ENCODE data around the gene ULK4.
"Not testable (repeated sequence)": the region's sequence is repeated elsewhere in the genome, so short reads cannot be mapped to it uniquely, and the experiment has no call there.

ULK4 gene

DNA sequence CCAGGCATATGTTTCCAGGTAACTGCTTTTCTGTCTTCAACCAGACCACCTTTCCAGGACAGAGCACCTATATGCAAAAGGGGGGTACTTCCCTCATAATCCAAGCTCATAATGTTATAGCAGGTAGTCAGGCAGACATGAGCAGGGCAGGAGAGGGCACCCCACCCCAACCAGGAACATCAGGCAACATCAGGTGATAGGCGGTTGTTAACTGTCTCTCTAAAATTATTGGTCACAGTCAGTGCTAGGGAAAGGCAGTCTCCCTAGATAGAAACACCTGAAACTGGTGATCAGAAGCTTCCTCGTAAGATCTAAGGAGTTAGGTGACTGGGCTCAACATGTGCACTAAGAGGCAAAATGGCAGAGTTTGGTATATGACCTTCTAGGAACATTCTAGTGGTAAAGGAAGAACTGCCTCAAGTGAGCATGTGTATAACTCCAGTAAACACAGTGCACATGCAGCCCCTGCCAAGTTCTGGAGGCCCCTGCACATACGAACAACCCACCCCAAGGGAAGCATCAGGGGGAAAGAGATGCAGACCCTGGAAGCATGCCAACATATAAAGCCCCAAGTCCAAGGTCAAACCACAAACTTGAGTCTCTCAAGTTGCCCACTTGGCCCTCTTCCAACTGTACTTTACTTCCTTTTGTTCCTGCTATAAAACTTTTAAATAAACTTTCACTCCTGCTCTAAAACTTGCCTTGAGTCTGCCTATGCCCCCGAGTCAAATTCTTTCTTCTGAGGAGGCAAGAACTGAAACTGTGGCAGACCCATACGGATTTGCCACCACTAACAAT lies 270.9 kb downstream of the ULK4 start:
- Mint-ChIP-seq H3K9me3 (no peaks in the 10 kb centered on the region), H3K4me1 (ENCODE audit: low read depth) (no peaks in the 10 kb centered on the region), H3K27me3 (ENCODE audit: low read depth) (no peaks in the 10 kb centered on the region), H3K36me3 (ENCODE audit: low read depth) (no peaks in the 10 kb centered on the region), H3K4me3 (no peak overlapping the region), H3K27ac (no peak overlapping the region)
- DNase-seq (ENCODE audit: low spot score) = no peak

DNA sequence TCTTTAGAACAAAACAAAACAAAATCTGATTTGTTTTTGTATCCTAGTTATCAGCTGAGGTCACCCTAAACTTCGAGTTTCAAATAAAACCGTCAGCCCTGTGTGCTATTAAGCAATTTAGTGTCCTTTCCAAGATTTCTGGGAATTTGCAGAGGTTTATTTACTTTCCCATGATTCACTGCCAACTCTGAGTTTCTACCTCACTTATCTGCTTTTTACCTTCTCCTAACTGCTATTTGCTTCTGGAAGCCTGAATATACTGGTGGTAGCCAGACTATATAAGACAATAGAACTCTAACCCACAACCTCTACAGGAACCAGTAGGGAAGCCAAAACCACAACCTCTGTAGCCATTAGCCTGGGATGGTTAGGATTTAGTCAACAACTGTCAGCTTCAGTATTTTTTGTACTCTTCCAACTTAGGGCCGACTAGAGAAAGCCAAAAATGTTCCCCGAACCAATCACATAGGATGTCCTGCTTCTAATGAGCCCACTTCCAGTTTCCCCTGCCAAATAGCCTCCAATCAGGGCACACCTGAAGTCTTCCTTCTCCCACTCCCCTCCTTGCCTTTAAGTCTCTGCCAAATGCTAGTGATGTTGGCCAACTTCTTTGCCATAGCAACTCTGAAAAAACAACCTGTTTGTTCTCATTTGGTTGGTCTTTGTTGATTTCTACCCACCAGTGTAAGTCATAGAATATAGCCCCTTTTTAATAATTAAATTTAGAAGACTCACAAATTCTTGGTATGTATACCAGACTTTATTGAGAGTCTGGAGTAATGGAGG lies 273.1 kb downstream of the ULK4 start:
- no peaks in the 10 kb centered on the region for H3K9me3 Mint-ChIP-seq
- H3K4me1 Mint-ChIP-seq (ENCODE audit: low read depth) = no peaks in the 10 kb centered on the region
- H3K36me3 Mint-ChIP-seq (ENCODE audit: low read depth) = no peaks in the 10 kb centered on the region
- no peak overlapping the region for H3K27ac Mint-ChIP-seq
- no peaks in the 10 kb centered on the region for H3K27me3 Mint-ChIP-seq (ENCODE audit: low read depth)
- DNase-seq (ENCODE audit: low spot score) = no peak
- H3K4me3 Mint-ChIP-seq = no peak overlapping the region

GRCh38 chr3:41684797-41685735 lies 276.8 kb downstream of the ULK4 start:
- no peaks in the 10 kb centered on the region for H3K27me3 Mint-ChIP-seq (ENCODE audit: low read depth)
- H3K4me3 Mint-ChIP-seq = no peak overlapping the region
- H3K9me3 Mint-ChIP-seq = no peaks in the 10 kb centered on the region
- no peaks in the 10 kb centered on the region for H3K4me1 Mint-ChIP-seq (ENCODE audit: low read depth)
- H3K36me3 Mint-ChIP-seq (ENCODE audit: low read depth) = no peaks in the 10 kb centered on the region
- no peak for DNase-seq (ENCODE audit: low spot score)
- no peak overlapping the region for H3K27ac Mint-ChIP-seq

- H3K4me1 Mint-ChIP-seq (ENCODE audit: low read depth) = no peaks in the 10 kb centered on the region
- no peaks in the 10 kb centered on the region for H3K36me3 Mint-ChIP-seq (ENCODE audit: low read depth)
- H3K27ac Mint-ChIP-seq = no peak overlapping the region
- H3K4me3 Mint-ChIP-seq = no peak overlapping the region
- DNase-seq (ENCODE audit: low spot score) = no peak
- H3K9me3 Mint-ChIP-seq = no peaks in the 10 kb centered on the region
- no peaks in the 10 kb centered on the region for H3K27me3 Mint-ChIP-seq (ENCODE audit: low read depth)
Observed at GRCh38 chr3:41683666-41684350, 278.1 kb downstream of the ULK4 start.

GRCh38 chr3:41682996-41683395 lies 278.9 kb downstream of the ULK4 start:
- no peak for DNase-seq (ENCODE audit: low spot score)
- no peaks in the 10 kb centered on the region for H3K36me3 Mint-ChIP-seq (ENCODE audit: low read depth)

GRCh38 chr3:41682382-41682781 lies 279.5 kb downstream of the ULK4 start:
- H3K27ac Mint-ChIP-seq = no peak overlapping the region
- no peak overlapping the region for H3K4me3 Mint-ChIP-seq
- no peak for DNase-seq (ENCODE audit: low spot score)
- H3K36me3 Mint-ChIP-seq (ENCODE audit: low read depth) = no peaks in the 10 kb centered on the region
- no peaks in the 10 kb centered on the region for H3K4me1 Mint-ChIP-seq (ENCODE audit: low read depth)
- no peaks in the 10 kb centered on the region for H3K9me3 Mint-ChIP-seq
- H3K27me3 Mint-ChIP-seq (ENCODE audit: low read depth) = no peaks in the 10 kb centered on the region

More at GRCh38 chr3:41682996-41683395, 278.9 kb downstream of the ULK4 start:
- H3K4me3 Mint-ChIP-seq = no peak overlapping the region
- no peaks in the 10 kb centered on the region for H3K9me3 Mint-ChIP-seq
- no peaks in the 10 kb centered on the region for H3K27me3 Mint-ChIP-seq (ENCODE audit: low read depth)
- no peak overlapping the region for H3K27ac Mint-ChIP-seq
- no peaks in the 10 kb centered on the region for H3K4me1 Mint-ChIP-seq (ENCODE audit: low read depth)

DNA sequence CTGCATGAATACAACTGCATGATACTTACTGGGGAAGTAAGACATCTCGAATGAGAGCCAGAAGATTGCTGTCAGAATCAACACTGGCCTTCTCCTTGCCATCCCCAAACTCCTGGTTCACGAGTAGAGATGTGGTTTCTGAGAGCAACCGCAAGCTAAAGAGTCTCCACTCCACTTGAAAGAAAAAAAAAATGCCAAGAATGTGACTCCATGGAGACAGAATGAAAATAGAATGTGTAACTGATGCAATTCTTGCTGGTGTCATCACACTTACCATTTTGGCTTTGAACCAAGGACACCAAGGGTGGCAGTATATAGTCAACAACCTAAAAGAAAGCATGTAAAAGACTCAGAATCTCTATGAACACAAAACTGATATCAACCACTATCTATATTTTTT lies 280.4 kb downstream of the ULK4 start:
- Mint-ChIP-seq H3K9me3 (no peaks in the 10 kb centered on the region), H3K27me3 (ENCODE audit: low read depth) (no peaks in the 10 kb centered on the region), H3K4me1 (ENCODE audit: low read depth) (no peaks in the 10 kb centered on the region), H3K4me3 (no peak overlapping the region), H3K27ac (no peak overlapping the region), H3K36me3 (ENCODE audit: low read depth) (no peaks in the 10 kb centered on the region)
- no peak for DNase-seq (ENCODE audit: low spot score)

- H3K4me3 Mint-ChIP-seq = no peak overlapping the region
- no peak for DNase-seq (ENCODE audit: low spot score)
- no peaks in the 10 kb centered on the region for H3K36me3 Mint-ChIP-seq (ENCODE audit: low read depth)
- H3K27me3 Mint-ChIP-seq (ENCODE audit: low read depth) = no peaks in the 10 kb centered on the region
- H3K27ac Mint-ChIP-seq = no peak overlapping the region
- H3K4me1 Mint-ChIP-seq (ENCODE audit: low read depth) = no peaks in the 10 kb centered on the region
- no peaks in the 10 kb centered on the region for H3K9me3 Mint-ChIP-seq
Observed at GRCh38 chr3:41679374-41679773, 282.5 kb downstream of the ULK4 start.

- not testable (repeated sequence) for H3K9me3 Mint-ChIP-seq; H3K36me3 Mint-ChIP-seq (ENCODE audit: low read depth)
Observed at GRCh38 chr3:41675102-41675501, 286.8 kb downstream of the ULK4 start.

DNA sequence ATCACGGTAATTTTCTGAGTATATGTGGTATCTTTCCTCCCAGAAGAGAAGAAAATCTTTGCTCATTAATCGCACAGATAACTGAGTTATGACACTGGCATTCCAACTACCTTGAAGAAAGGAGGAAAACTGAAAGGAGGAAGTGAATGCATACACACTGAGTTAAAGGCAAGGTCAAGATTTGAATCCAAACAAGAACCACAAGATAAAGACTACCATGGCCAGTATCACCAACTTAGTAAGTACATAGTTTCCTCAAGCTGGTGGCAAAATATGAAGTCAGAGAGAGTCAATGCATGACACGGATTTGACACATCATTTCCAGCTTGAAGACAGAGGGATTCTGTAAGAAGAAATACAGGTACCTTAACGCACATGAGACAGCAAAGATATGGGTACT lies 287.5 kb downstream of the ULK4 start:
- H3K9me3 Mint-ChIP-seq = no peaks in the 10 kb centered on the region
- no peaks in the 10 kb centered on the region for H3K36me3 Mint-ChIP-seq (ENCODE audit: low read depth)
- no peak for DNase-seq (ENCODE audit: low spot score)
- no peaks in the 10 kb centered on the region for H3K4me1 Mint-ChIP-seq (ENCODE audit: low read depth)
- no peaks in the 10 kb centered on the region for H3K27me3 Mint-ChIP-seq (ENCODE audit: low read depth)
- no peak overlapping the region for H3K27ac Mint-ChIP-seq
- no peak overlapping the region for H3K4me3 Mint-ChIP-seq

More at GRCh38 chr3:41675102-41675501, 286.8 kb downstream of the ULK4 start:
- not testable (repeated sequence) for H3K4me3 Mint-ChIP-seq; H3K4me1 Mint-ChIP-seq (ENCODE audit: low read depth); DNase-seq (ENCODE audit: low spot score); H3K27ac Mint-ChIP-seq; H3K27me3 Mint-ChIP-seq (ENCODE audit: low read depth)

- no peak overlapping the region for H3K27ac Mint-ChIP-seq
- H3K4me3 Mint-ChIP-seq = no peak overlapping the region
- no peaks in the 10 kb centered on the region for H3K9me3 Mint-ChIP-seq
- no peak for DNase-seq (ENCODE audit: low spot score)
- no peaks in the 10 kb centered on the region for H3K36me3 Mint-ChIP-seq (ENCODE audit: low read depth)
- no peaks in the 10 kb centered on the region for H3K27me3 Mint-ChIP-seq (ENCODE audit: low read depth)
- no peaks in the 10 kb centered on the region for H3K4me1 Mint-ChIP-seq (ENCODE audit: low read depth)
Observed at GRCh38 chr3:41673650-41674049, 288.3 kb downstream of the ULK4 start.

DNA sequence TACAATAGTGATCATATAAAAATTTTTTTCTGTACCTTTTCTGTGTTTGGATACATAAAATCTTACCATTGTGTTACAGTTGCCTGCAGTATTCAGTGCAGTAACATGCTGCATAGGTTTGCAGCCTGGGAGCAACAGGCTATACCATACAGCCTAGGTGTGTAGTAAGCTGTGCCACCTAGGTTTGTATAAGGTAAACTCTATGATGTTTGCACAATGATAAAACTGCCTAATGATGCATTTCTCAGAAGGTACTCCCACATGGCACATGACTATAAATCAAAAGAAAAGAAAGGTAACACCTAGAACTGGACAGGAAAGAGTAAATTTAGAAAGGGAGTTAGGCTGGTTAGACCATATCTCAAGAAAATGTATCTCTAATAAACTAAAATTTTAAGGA lies 293.5 kb downstream of the ULK4 start:
- Mint-ChIP-seq H3K4me1 (ENCODE audit: low read depth) (no peaks in the 10 kb centered on the region), H3K27me3 (ENCODE audit: low read depth) (no peaks in the 10 kb centered on the region), H3K36me3 (ENCODE audit: low read depth) (no peaks in the 10 kb centered on the region), H3K27ac (no peak overlapping the region), H3K4me3 (no peak overlapping the region), H3K9me3 (peaks cover 13% of the 10 kb centered on the region)
- no peak for DNase-seq (ENCODE audit: low spot score)

DNA sequence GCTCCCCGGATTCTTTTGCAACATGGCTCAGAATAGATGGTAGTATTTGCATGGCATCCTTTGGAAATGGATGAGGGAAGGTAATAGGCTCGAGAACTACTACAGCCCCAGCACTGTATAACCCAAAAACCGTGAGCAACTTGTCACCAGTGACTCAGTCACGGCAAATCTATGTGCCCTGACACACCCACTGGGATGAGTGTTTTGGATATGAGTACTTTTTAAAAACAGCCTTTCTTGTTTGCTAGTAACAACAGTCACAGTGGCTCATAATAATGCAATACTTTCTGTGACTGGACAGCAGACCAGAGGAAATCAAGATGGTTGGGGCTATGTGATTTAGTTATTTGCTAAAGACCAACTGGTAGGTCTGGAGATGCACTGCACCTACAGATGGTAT lies 299.6 kb downstream of the ULK4 start:
- H3K4me1 Mint-ChIP-seq (ENCODE audit: low read depth) = no peaks in the 10 kb centered on the region
- H3K9me3 Mint-ChIP-seq = peaks cover 13% of the 10 kb centered on the region
- H3K4me3 Mint-ChIP-seq = no peak overlapping the region
- H3K27ac Mint-ChIP-seq = no peak overlapping the region
- H3K36me3 Mint-ChIP-seq (ENCODE audit: low read depth) = no peaks in the 10 kb centered on the region
- no peaks in the 10 kb centered on the region for H3K27me3 Mint-ChIP-seq (ENCODE audit: low read depth)
- no peak for DNase-seq (ENCODE audit: low spot score)

Measured in T-helper 2 cell treated with Interferon-gamma antibody and Interleukin-4, amounts not matched to agents 5 μg/mL and 100 μg/mL, for 36 hours (primary cell).